T-cell (primary cell): ENCODE data around the gene COL4A1. TPM values are rescaled to one million over a fixed set of nuclear protein-coding genes. Genes with fewer than 3 reads are reported as not detected.

ENCODE experiments used
- ATAC-seq, 4 experiments: fragments of 200-7000 bp in 3 of 4; fragments of 150-1000 bp in 1 of 4; cut with Tn5 transposase; replicated peaks in 1 of 4; 1 replicate in 3 of 4; 2 replicates in 1 of 4; pipeline ENCODE4 v1.10.0; 2021; ENCODE audit warnings: moderate library complexity in 3 of 4, mild to moderate bottlenecking in 2 of 4, moderate number of reproducible peaks in 1 of 4
- CTCF ChIA-PET, 2 donors: fragments of 300-600 bp; sonication (Branson Sonifier 250); formaldehyde crosslinking; loops; one replicate each; lab custom pipeline; 2022; ENCODE audit warnings: antibody characterized with exemption in 2 of 2; lab: Charles Lee
- POLR2A ChIA-PET, 2 donors: fragments of 300-600 bp; sonication (Branson Sonifier 250); formaldehyde crosslinking; loops; one replicate each; lab custom pipeline; 2022; ENCODE audit warnings: antibody characterized with exemption in 2 of 2; lab: Charles Lee
- DNase-seq, 35 experiments: peaks; one replicate each; pipeline versions ENCODE4 v3.0.0 to v3.0.0-alpha.2; 2013 to 2023
- H3K27ac ChIP-seq: one replicate; pipeline ENCODE4 v1.5.1; 2013; ENCODE audit warnings: low read length
- H3K27me3 ChIP-seq, 2 experiments: replicated peaks in 1 of 2; 1 replicate in 1 of 2; 2 replicates in 1 of 2; pipeline versions ENCODE4 v1.6.1 to v1.7.0; 2013; ENCODE audit warnings: low read length in 1 of 2, mixed read lengths in 1 of 2; ENCODE audit not compliant: control insufficient read depth in 2 of 2, insufficient read depth in 2 of 2; ENCODE audit errors: extremely low read depth in 1 of 2
- H3K36me3 ChIP-seq, 2 donors: 1 replicate in 1 of 2; 2 replicates in 1 of 2; pipeline versions ENCODE4 v1.6.1 to v1.7.0; 2013; ENCODE audit warnings: low read length in 1 of 2; ENCODE audit not compliant: control insufficient read depth in 2 of 2, insufficient read depth in 1 of 2; ENCODE audit errors: extremely low read depth in 1 of 2
- H3K4me1 ChIP-seq, 2 experiments: 1 replicate in 1 of 2; 2 replicates in 1 of 2; pipeline versions ENCODE4 v1.6.1 to v1.7.0; 2013; ENCODE audit warnings: low read length in 2 of 2, mixed read lengths in 1 of 2; ENCODE audit not compliant: insufficient read depth in 2 of 2, control insufficient read depth in 1 of 2; ENCODE audit errors: extremely low read depth in 1 of 2
- H3K4me3 ChIP-seq, 2 donors: 1 replicate in 1 of 2; 2 replicates in 1 of 2; pipeline versions ENCODE4 v1.5.1 to v1.7.0; 2013; ENCODE audit warnings: mild to moderate bottlenecking in 2 of 2, low read length in 1 of 2, moderate library complexity in 1 of 2; ENCODE audit not compliant: control insufficient read depth in 1 of 2; ENCODE audit errors: extremely low read depth in 1 of 2
- H3K9me3 ChIP-seq: 2 replicates; pipeline ENCODE4 v1.7.0; 2013
- H3K27ac Mint-ChIP-seq, 2 donors: one replicate each; pipeline ENCODE4 v1.8.0; 2020 to 2021; ENCODE audit warnings: mild to moderate bottlenecking in 2 of 2, mixed read lengths in 2 of 2
- H3K27me3 Mint-ChIP-seq, 2 donors: one replicate each; pipeline ENCODE4 v1.8.0; 2021 to 2022; ENCODE audit warnings: mixed read lengths in 2 of 2
- H3K36me3 Mint-ChIP-seq: one replicate; pipeline ENCODE4 v1.8.0; 2021; ENCODE audit warnings: mixed read lengths
- H3K4me1 Mint-ChIP-seq, 3 donors: one replicate each; pipeline ENCODE4 v1.8.0; 2020 to 2022; ENCODE audit warnings: mixed read lengths in 3 of 3, mild to moderate bottlenecking in 1 of 3
- H3K4me3 Mint-ChIP-seq, 3 donors: one replicate each; pipeline ENCODE4 v1.8.0; 2020 to 2022; ENCODE audit warnings: mild to moderate bottlenecking in 3 of 3, mixed read lengths in 3 of 3, moderate library complexity in 3 of 3
- H3K9me3 Mint-ChIP-seq, 3 donors: one replicate each; pipeline ENCODE4 v1.8.0; 2020 to 2022; ENCODE audit warnings: mixed read lengths in 3 of 3
- WGBS: methylation state at CpG from one replicate; pipeline ENCODE4 v1.1.5; 2013; ENCODE audit warnings: missing lambda C conversion rate; ENCODE audit not compliant: insufficient coverage; 5-methylcytosine and 5-hydroxymethylcytosine counted together
- total RNA-seq, 35 experiments: library from RNA in 6 of 35; stranded (reverse) in 6 of 35; fragments of 120-200 nt in 1 of 35; gene quantifications; one replicate each; pipeline versions ENCODE4 v1.2.1 to v1.2.4 and lab custom pipeline; 2013 to 2026

Gene COL4A1
- total RNA-seq, 5 donors from 2014 or later (not counting 1 experiment from before 2014, with no cell fraction given), result 0.49 to 1.3 (median 0.85) TPM; not detected in 2

- no peak overlapping the region for H3K4me3 Mint-ChIP-seq
- no peak overlapping the region for H3K27ac ChIP-seq
- H3K27ac Mint-ChIP-seq, result no peak overlapping the region
- H3K4me1 Mint-ChIP-seq, result no peaks in the 10 kb centered on the region
- no peaks in the 10 kb centered on the region for H3K36me3 ChIP-seq
- H3K36me3 Mint-ChIP-seq, result no peaks in the 10 kb centered on the region
- ATAC-seq, result no peak
- no peaks in the 10 kb centered on the region for H3K9me3 ChIP-seq
- H3K4me1 ChIP-seq, result no peaks in the 10 kb centered on the region
- CTCF ChIA-PET, result no interaction called here
- POLR2A ChIA-PET, result no interaction called here
- no peak for DNase-seq
- 71% methylated on average over 2 of the region's 5 CpGs for WGBS
- H3K27me3 ChIP-seq, result peaks cover 0 to 6% of the 10 kb centered on the region in 2 experiments
- peaks cover 0 to 2% of the 10 kb centered on the region in 2 donors for H3K27me3 Mint-ChIP-seq
- H3K4me3 ChIP-seq, result no peak overlapping the region
- H3K9me3 Mint-ChIP-seq, result peaks cover 0 to 3% (median 0%) of the 10 kb centered on the region in 3 donors
Observed at GRCh38 chr13:110156301-110157049, 150.5 kb downstream of the COL4A1 start.

DNA sequence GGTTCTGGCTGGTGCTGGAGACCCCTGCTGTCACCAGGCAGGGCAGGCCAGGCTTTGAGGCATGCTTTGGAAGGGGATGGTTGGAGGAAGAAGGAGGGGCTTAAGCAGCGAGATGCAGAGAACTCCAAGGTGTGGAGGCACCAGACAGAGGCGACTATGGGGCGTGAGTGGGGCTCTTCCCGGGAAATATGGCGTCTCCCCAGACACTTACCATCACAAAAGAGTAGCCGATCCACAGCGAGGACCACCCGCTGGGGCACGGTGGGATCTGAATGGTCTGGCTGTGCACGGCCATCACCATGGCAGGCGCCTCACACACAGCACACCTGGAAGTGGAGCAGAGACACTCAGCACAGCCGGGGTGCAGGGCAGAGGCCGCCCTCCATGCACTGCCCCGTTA lies 151.9 kb downstream of the COL4A1 start:
- Histone ChIP-seq H3K4me1 (no peaks in the 10 kb centered on the region), H3K36me3 (no peaks in the 10 kb centered on the region), H3K9me3 (no peaks in the 10 kb centered on the region), H3K27ac (no peak overlapping the region), H3K27me3 (peaks cover 0 to 6% of the 10 kb centered on the region in 2 experiments), H3K4me3 (no peak overlapping the region)
- DNase-seq (no peak), ATAC-seq (no peak)
- no peaks in the 10 kb centered on the region for H3K4me1 Mint-ChIP-seq
- H3K4me3 Mint-ChIP-seq, result no peak overlapping the region
- WGBS, result 92% methylated on average over 8 of the region's 14 CpGs
- CTCF ChIA-PET, result no interaction called here
- no peaks in the 10 kb centered on the region for H3K36me3 Mint-ChIP-seq
- H3K27ac Mint-ChIP-seq, result no peak overlapping the region
- POLR2A ChIA-PET, result no interaction called here
- peaks cover 0 to 3% (median 0%) of the 10 kb centered on the region in 3 donors for H3K9me3 Mint-ChIP-seq
- peaks cover 0 to 2% of the 10 kb centered on the region in 2 donors for H3K27me3 Mint-ChIP-seq

DNA sequence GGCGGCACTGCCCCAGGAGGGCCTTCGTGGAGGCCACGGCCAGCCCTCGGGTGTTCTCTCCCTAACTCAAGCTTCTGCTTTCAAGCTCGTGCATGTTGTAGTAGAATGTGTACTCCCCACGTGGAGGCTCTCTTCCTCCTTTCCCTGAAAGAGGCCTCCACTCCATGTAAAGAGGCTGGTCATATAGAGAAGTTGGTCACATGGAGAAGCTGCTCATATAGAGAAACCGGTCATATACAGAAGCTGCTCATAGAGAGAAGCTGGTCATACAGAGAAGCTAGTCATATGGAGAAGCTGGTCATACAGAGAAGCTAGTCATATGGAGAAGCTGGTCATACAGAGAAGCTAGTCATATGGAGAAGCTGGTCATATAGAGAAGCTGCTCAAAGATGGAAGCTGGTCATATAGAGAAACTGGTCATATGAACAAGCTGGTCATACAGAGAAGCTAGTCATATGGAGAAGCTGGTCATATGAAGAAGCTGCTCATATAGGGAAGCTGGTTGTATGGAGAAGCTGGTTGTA lies 152.5 kb downstream of the COL4A1 start:
- H3K9me3 ChIP-seq, result no peaks in the 10 kb centered on the region

GRCh38 chr13:110152351-110152750 lies 154.6 kb downstream of the COL4A1 start:
- Histone ChIP-seq H3K4me3 (no peak overlapping the region), H3K9me3 (no peaks in the 10 kb centered on the region), H3K27me3 (peaks cover 0 to 4% of the 10 kb centered on the region in 2 experiments), H3K27ac (no peak overlapping the region), H3K36me3 (no peaks in the 10 kb centered on the region), H3K4me1 (no peaks in the 10 kb centered on the region)
- WGBS, result 95% methylated on average over 11 of the region's 17 CpGs
- H3K9me3 Mint-ChIP-seq, result peaks cover 0 to 3% (median 0%) of the 10 kb centered on the region in 3 donors
- no peak for DNase-seq
- no peak overlapping the region for H3K4me3 Mint-ChIP-seq
- H3K27ac Mint-ChIP-seq, result no peak overlapping the region
- H3K4me1 Mint-ChIP-seq, result no peaks in the 10 kb centered on the region
- ChIA-PET POLR2A (no interaction called here), CTCF (no interaction called here)
- H3K27me3 Mint-ChIP-seq, result no peaks in the 10 kb centered on the region
- ATAC-seq, result no peak
- no peaks in the 10 kb centered on the region for H3K36me3 Mint-ChIP-seq

More for the DNA sequence above, 152.5 kb downstream of the COL4A1 start:
- no peak for DNase-seq
- CTCF ChIA-PET, result no interaction called here
- no peaks in the 10 kb centered on the region for H3K36me3 Mint-ChIP-seq
- no peaks in the 10 kb centered on the region for H3K36me3 ChIP-seq
- H3K27ac ChIP-seq, result no peak overlapping the region
- 78% methylated on average over 3 of the region's 7 CpGs for WGBS
- no peak overlapping the region for H3K4me3 ChIP-seq
- H3K27me3 Mint-ChIP-seq, result no peaks in the 10 kb centered on the region
- ATAC-seq, result no peak
- H3K4me3 Mint-ChIP-seq, result no peak overlapping the region
- POLR2A ChIA-PET, result no interaction called here
- peaks cover 0 to 3% (median 0%) of the 10 kb centered on the region in 3 donors for H3K9me3 Mint-ChIP-seq
- peaks cover 0 to 6% of the 10 kb centered on the region in 2 experiments for H3K27me3 ChIP-seq
- H3K4me1 Mint-ChIP-seq, result no peaks in the 10 kb centered on the region
- H3K4me1 ChIP-seq, result no peaks in the 10 kb centered on the region
- H3K27ac Mint-ChIP-seq, result no peak overlapping the region

DNA sequence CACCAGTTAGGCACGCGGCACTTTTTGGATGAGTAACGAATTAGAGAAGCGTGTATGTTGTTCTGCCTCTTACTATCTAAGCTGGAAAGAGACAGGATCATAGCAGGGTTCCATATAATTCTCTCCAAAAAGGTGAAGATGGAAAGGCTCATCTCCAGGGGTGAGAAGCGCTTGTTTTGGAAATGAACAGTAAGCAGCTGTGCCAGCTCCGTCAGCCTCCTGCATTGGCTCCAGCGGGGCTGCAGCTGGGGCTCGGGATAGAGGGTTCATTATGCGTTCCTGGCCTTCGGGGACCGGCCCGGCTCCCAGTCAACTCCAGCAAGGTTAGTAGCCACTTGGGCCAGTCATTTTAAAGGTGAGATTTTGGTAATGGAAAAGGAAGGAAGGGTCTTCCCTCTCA lies 155.5 kb downstream of the COL4A1 start:
- ChIA-PET CTCF (no interaction called here), POLR2A (no interaction called here)
- no peak for ATAC-seq
- Histone ChIP-seq H3K4me3 (no peak overlapping the region), H3K9me3 (no peaks in the 10 kb centered on the region), H3K27ac (no peak overlapping the region), H3K27me3 (peaks cover 0 to 4% of the 10 kb centered on the region in 2 experiments), H3K4me1 (no peaks in the 10 kb centered on the region), H3K36me3 (no peaks in the 10 kb centered on the region)
- H3K27me3 Mint-ChIP-seq, result no peaks in the 10 kb centered on the region
- no peak overlapping the region for H3K27ac Mint-ChIP-seq
- no peak for DNase-seq
- peaks cover 0 to 3% (median 0%) of the 10 kb centered on the region in 3 donors for H3K9me3 Mint-ChIP-seq
- no peaks in the 10 kb centered on the region for H3K36me3 Mint-ChIP-seq
- no peak overlapping the region for H3K4me3 Mint-ChIP-seq
- WGBS, result 89% methylated on average over 9 of the region's 12 CpGs
- H3K4me1 Mint-ChIP-seq, result no peaks in the 10 kb centered on the region

DNA sequence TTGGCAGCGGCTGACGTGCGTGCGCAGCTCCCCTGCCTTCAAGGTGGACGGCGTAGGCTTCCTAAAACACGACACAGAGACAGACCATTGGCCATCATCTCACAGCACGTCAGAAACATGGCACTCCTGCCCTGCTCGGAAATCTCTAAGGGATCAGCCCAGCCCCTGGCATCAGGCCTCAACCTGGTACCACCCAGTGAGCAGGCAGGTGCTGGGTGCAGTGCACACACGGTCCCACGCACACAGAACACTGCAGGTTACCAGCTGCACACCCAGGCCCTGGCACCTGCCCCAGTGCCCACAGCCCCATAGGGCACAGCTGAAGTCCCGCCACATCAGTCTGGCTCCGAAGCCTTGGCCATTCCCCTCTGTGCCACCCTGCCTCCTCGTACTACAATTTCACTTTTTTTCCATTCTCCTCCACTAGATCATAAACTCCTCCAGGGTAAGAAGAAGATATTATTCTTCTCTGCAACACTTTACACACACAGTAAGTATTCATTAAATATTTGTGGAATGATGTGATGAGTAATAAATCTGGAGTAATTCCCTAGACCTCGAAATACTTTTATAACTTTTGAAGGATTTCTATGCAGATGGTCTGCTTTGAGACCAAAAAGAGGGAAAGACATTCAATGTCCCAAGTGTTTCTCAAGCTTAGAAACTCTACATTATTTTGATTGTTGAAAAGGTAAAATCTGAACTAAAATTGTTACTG lies 156.4 kb downstream of the COL4A1 start:
- Mint-ChIP-seq H3K27me3 (peaks cover 0 to under 1% of the 10 kb centered on the region in 2 donors), H3K27ac (no peak overlapping the region), H3K36me3 (no peaks in the 10 kb centered on the region), H3K4me3 (no peak overlapping the region), H3K4me1 (no peaks in the 10 kb centered on the region), H3K9me3 (peaks cover 0 to 3% (median 0%) of the 10 kb centered on the region in 3 donors)
- no peaks in the 10 kb centered on the region for H3K4me1 ChIP-seq
- no peaks in the 10 kb centered on the region for H3K9me3 ChIP-seq
- ATAC-seq, result no peak
- peaks cover 0 to 4% of the 10 kb centered on the region in 2 experiments for H3K27me3 ChIP-seq
- no peak for DNase-seq
- no peak overlapping the region for H3K4me3 ChIP-seq
- CTCF ChIA-PET, result no interaction called here
- whole genome bisulfite sequencing, result 85% methylated on average over 12 of the region's 15 CpGs
- no peaks in the 10 kb centered on the region for H3K36me3 ChIP-seq
- H3K27ac ChIP-seq, result no peak overlapping the region
- POLR2A ChIA-PET, result no interaction called here
